Neuronal stem cell (in vitro differentiated cells): ENCODE data around the gene ATXN10.
A peak's percentile ranks its signal among the peaks of the same experiment; 100 is the strongest.

ENCODE experiments used
- DNase-seq: peaks from one replicate; pipeline ENCODE4 v3.0.0-alpha.2; 2013; ENCODE audit warnings: low spot score
- H2AFZ ChIP-seq: one replicate; pipeline ENCODE4 v1.6.1; 2013; ENCODE audit warnings: mild to moderate bottlenecking, low read length, inconsistent platforms
- H2AK5ac ChIP-seq: 2 replicates; pipeline ENCODE4 v1.6.1; 2013; ENCODE audit warnings: low read depth, mild to moderate bottlenecking, inconsistent platforms, low read length, moderate library complexity, mixed read lengths
- H2BK120ac ChIP-seq: 2 replicates; pipeline ENCODE4 v1.6.1; 2013; ENCODE audit warnings: low read depth, mild to moderate bottlenecking, inconsistent platforms, low read length, moderate library complexity, mixed read lengths
- H2BK12ac ChIP-seq: one replicate; pipeline ENCODE4 v1.6.1; 2013; ENCODE audit warnings: low read length, inconsistent platforms
- H2BK15ac ChIP-seq: 2 replicates; pipeline ENCODE4 v1.6.1; 2013; ENCODE audit warnings: mild to moderate bottlenecking, low read length, inconsistent platforms, mixed read lengths
- H2BK5ac ChIP-seq: one replicate; pipeline ENCODE4 v1.6.1; 2013; ENCODE audit warnings: inconsistent platforms, mild to moderate bottlenecking, low read length, moderate library complexity
- H3K14ac ChIP-seq: one replicate; pipeline ENCODE4 v1.6.1; 2013; ENCODE audit warnings: low read length, inconsistent platforms
- H3K18ac ChIP-seq: 2 replicates; pipeline ENCODE4 v1.6.1; 2013; ENCODE audit warnings: low read length, inconsistent platforms
- H3K23ac ChIP-seq: 2 replicates; pipeline ENCODE4 v1.6.1; 2013; ENCODE audit warnings: low read depth, mild to moderate bottlenecking, mixed read lengths, low read length, inconsistent platforms; ENCODE audit not compliant: poor library complexity
- H3K27ac ChIP-seq: replicated peaks from 3 replicates; pipeline ENCODE4 v1.5.1; 2013; ENCODE audit warnings: low read length, inconsistent platforms
- H3K27me3 ChIP-seq, 3 experiments: 2 replicates each; pipeline ENCODE4 v1.6.1; 2013; ENCODE audit warnings: low read length in 3 of 3, mild to moderate bottlenecking in 2 of 3, inconsistent platforms in 1 of 3, low read depth in 1 of 3, mixed read lengths in 1 of 3, moderate library complexity in 1 of 3; ENCODE audit not compliant: control insufficient read depth in 3 of 3, insufficient read depth in 3 of 3
- H3K36me3 ChIP-seq, 2 donors: replicated peaks in 1 of 2; 2 replicates each; pipeline ENCODE4 v1.6.1; 2013; ENCODE audit warnings: low read length in 2 of 2; ENCODE audit not compliant: control insufficient read depth in 2 of 2, insufficient read depth in 2 of 2
- H3K4ac ChIP-seq: 2 replicates; pipeline ENCODE4 v1.6.1; 2013; ENCODE audit warnings: inconsistent platforms, mild to moderate bottlenecking, low read length, moderate library complexity
- H3K4me1 ChIP-seq, 2 donors: 1 replicate in 1 of 2; 2 replicates in 1 of 2; pipeline ENCODE4 v1.6.1; 2013; ENCODE audit warnings: low read length in 2 of 2, low read depth in 1 of 2; ENCODE audit not compliant: control insufficient read depth in 2 of 2, insufficient read depth in 1 of 2
- H3K4me2 ChIP-seq: one replicate; pipeline ENCODE4 v1.6.1; 2013; ENCODE audit warnings: mild to moderate bottlenecking, low read length, inconsistent platforms; ENCODE audit not compliant: insufficient read depth, poor library complexity, severe bottlenecking
- H3K4me3 ChIP-seq, 2 donors: 2 replicates each; pipeline ENCODE4 v1.5.1; 2013; ENCODE audit warnings: low read length in 2 of 2, mild to moderate bottlenecking in 2 of 2, inconsistent platforms in 1 of 2, moderate library complexity in 1 of 2
- H3K79me1 ChIP-seq: one replicate; pipeline ENCODE4 v1.6.1; 2013; ENCODE audit warnings: low read depth, mild to moderate bottlenecking, inconsistent platforms, low read length, moderate library complexity
- H3K9ac ChIP-seq: one replicate; pipeline ENCODE4 v1.6.1; 2013; ENCODE audit warnings: mild to moderate bottlenecking, low read depth, low read length, inconsistent platforms; ENCODE audit not compliant: poor library complexity
- H3K9me3 ChIP-seq, 2 donors: replicated peaks in 1 of 2; 2 replicates each; pipeline versions ENCODE3 to v1.6.1; 2013; ENCODE audit warnings: low read length in 2 of 2, mild to moderate bottlenecking in 2 of 2, inconsistent platforms in 1 of 2, low read depth in 1 of 2, mixed read lengths in 1 of 2, moderate library complexity in 1 of 2; ENCODE audit not compliant: control insufficient read depth in 2 of 2, insufficient read depth in 1 of 2
- H4K8ac ChIP-seq: one replicate; pipeline ENCODE4 v1.6.1; 2013; ENCODE audit warnings: low read depth, mild to moderate bottlenecking, inconsistent platforms, low read length, moderate library complexity
- H4K91ac ChIP-seq: one replicate; pipeline ENCODE4 v1.6.1; 2013; ENCODE audit warnings: low read length, low read depth, mild to moderate bottlenecking, inconsistent platforms; ENCODE audit not compliant: poor library complexity
- WGBS, 2 donors: extraction: QIAGEN DNeasy Blood & Tissue Kit; methylation state at CpG; one replicate each; pipeline ENCODE4 v1.1.7; 2013; ENCODE audit warnings: missing lambda C conversion rate in 2 of 2, mixed read lengths in 1 of 2; ENCODE audit not compliant: insufficient read length in 2 of 2, insufficient replicate concordance in 1 of 2; ENCODE audit errors: extremely low coverage in 2 of 2; 5-methylcytosine and 5-hydroxymethylcytosine counted together

The ATXN10 gene

GRCh38 chr22:45837508-45837907, 165.9 kb downstream of the ATXN10 start:
- H3K23ac ChIP-seq: no peak overlapping the region
- H3K14ac ChIP-seq: no peak overlapping the region
- WGBS, 2 donors: no CpG with 5 or more reads among the region's 7 CpGs
- peaks cover 3 to 36% of the 10 kb centered on the region in 2 donors for H3K36me3 ChIP-seq
- H2AFZ ChIP-seq: no peak overlapping the region
- no peak overlapping the region for H3K4me3 ChIP-seq
- H3K18ac ChIP-seq: no peak overlapping the region
- H3K9ac ChIP-seq: no peak overlapping the region
- no peak overlapping the region for H3K4me2 ChIP-seq
- H3K4me1 ChIP-seq: peaks cover 27 to 50% of the 10 kb centered on the region in 2 donors
- H2BK12ac ChIP-seq: no peak overlapping the region
- no peaks in the 10 kb centered on the region for H3K27me3 ChIP-seq
- no peak for DNase-seq
- no peak overlapping the region for H3K27ac ChIP-seq
- H2BK5ac ChIP-seq: no peak overlapping the region
- no peak overlapping the region for H4K8ac ChIP-seq
- H2BK15ac ChIP-seq: no peak overlapping the region
- H3K79me1 ChIP-seq: peaks cover 2% of the 10 kb centered on the region
- no peak overlapping the region for H2AK5ac ChIP-seq
- no peak overlapping the region for H2BK120ac ChIP-seq
- H4K91ac ChIP-seq: no peak overlapping the region
- H3K4ac ChIP-seq: no peak overlapping the region
- no peaks in the 10 kb centered on the region for H3K9me3 ChIP-seq

- Histone ChIP-seq H2BK15ac (no peak overlapping the region), H2BK120ac (no peak overlapping the region), H3K18ac (no peak overlapping the region), H3K4ac (no peak overlapping the region), H3K14ac (no peak overlapping the region), H2AFZ (no peak overlapping the region), H3K9ac (no peak overlapping the region), H3K79me1 (peaks cover 2% of the 10 kb centered on the region), H4K91ac (no peak overlapping the region), H4K8ac (no peak overlapping the region), H3K4me2 (no peak overlapping the region), H3K9me3 (no peaks in the 10 kb centered on the region), H3K27me3 (no peaks in the 10 kb centered on the region), H3K23ac (no peak overlapping the region), H2BK5ac (no peak overlapping the region), H2AK5ac (no peak overlapping the region), H3K4me3 (no peak overlapping the region), H2BK12ac (no peak overlapping the region), H3K27ac (no peak overlapping the region), H3K4me1 (peaks cover 33 to 59% of the 10 kb centered on the region in 2 donors), H3K36me3 (peaks cover 2 to 33% of the 10 kb centered on the region in 2 donors)
- WGBS, 2 donors: no CpG with 5 or more reads among the region's 5 CpGs
- DNase-seq: no peak
Observed at GRCh38 chr22:45838305-45838887, 166.8 kb downstream of the ATXN10 start.

GRCh38 chr22:45840483-45840882, 168.8 kb downstream of the ATXN10 start:
- H2AK5ac ChIP-seq: no peak overlapping the region
- WGBS, 2 donors: no CpG with 5 or more reads among the region's 8 CpGs
- H3K4me1 ChIP-seq: peaks cover 39 to 73% of the 10 kb centered on the region in 2 donors

GRCh38 chr22:45842291-45842991, 170.8 kb downstream of the ATXN10 start:
- H3K79me1 ChIP-seq: peaks cover 2% of the 10 kb centered on the region
- H3K9ac ChIP-seq: no peak overlapping the region
- H3K4me3 ChIP-seq: peak overlapping the region in 1 of 2 donors; percentile 4
- no peak overlapping the region for H4K8ac ChIP-seq
- H3K36me3 ChIP-seq: peaks cover 0 to 24% of the 10 kb centered on the region in 2 donors
- no peak overlapping the region for H3K23ac ChIP-seq
- no peak overlapping the region for H4K91ac ChIP-seq
- no peaks in the 10 kb centered on the region for H3K9me3 ChIP-seq
- no peak overlapping the region for H3K27ac ChIP-seq
- H3K4me1 ChIP-seq: peaks cover 42 to 80% of the 10 kb centered on the region in 2 donors
- no peak overlapping the region for H2BK120ac ChIP-seq
- no peak overlapping the region for H2BK15ac ChIP-seq
- H3K4ac ChIP-seq: no peak overlapping the region
- H2BK5ac ChIP-seq: no peak overlapping the region
- no peak overlapping the region for H2AFZ ChIP-seq
- H3K27me3 ChIP-seq: no peaks in the 10 kb centered on the region
- no peak for DNase-seq
- H2BK12ac ChIP-seq: no peak overlapping the region
- no CpG with 5 or more reads among the region's 12 CpGs for WGBS, 2 donors
- H3K14ac ChIP-seq: no peak overlapping the region
- H3K18ac ChIP-seq: no peak overlapping the region
- H2AK5ac ChIP-seq: no peak overlapping the region
- H3K4me2 ChIP-seq: no peak overlapping the region

More at GRCh38 chr22:45840483-45840882, 168.8 kb downstream of the ATXN10 start:
- Histone ChIP-seq H2AFZ (no peak overlapping the region), H3K9me3 (no peaks in the 10 kb centered on the region), H3K23ac (no peak overlapping the region), H3K4me2 (no peak overlapping the region), H4K8ac (no peak overlapping the region), H3K27me3 (no peaks in the 10 kb centered on the region), H2BK15ac (no peak overlapping the region), H3K36me3 (peaks cover 0 to 16% of the 10 kb centered on the region in 2 donors), H3K14ac (no peak overlapping the region), H3K4me3 (no peak overlapping the region), H3K9ac (no peak overlapping the region), H2BK5ac (no peak overlapping the region), H3K27ac (no peak overlapping the region), H3K18ac (no peak overlapping the region), H3K4ac (no peak overlapping the region), H2BK12ac (no peak overlapping the region), H3K79me1 (peaks cover 2% of the 10 kb centered on the region), H2BK120ac (no peak overlapping the region), H4K91ac (no peak overlapping the region)
- DNase-seq: no peak
